CD14-positive monocyte (primary cell): ENCODE measurements around the gene CLECL1. TPM values are rescaled to one million over a fixed set of nuclear protein-coding genes. Genes with fewer than 3 reads are reported as not detected.

Source experiments
- DNase-seq, 3 donors: peaks; one replicate each; pipeline ENCODE4 v3.0.0-alpha.2; 2011 to 2022
- H2AFZ ChIP-seq: 2 replicates; pipeline ENCODE4 v1.6.0; 2012; ENCODE audit warnings: mild to moderate bottlenecking, low read depth, low read length, inconsistent platforms; ENCODE audit not compliant: insufficient read depth, poor library complexity, severe bottlenecking
- H3K27ac ChIP-seq, 2 donors: 1 replicate in 1 of 2; 2 replicates in 1 of 2; pipeline ENCODE4 v1.5.1; 2012 to 2013; ENCODE audit warnings: low read length in 2 of 2, control low read depth in 1 of 2, inconsistent platforms in 1 of 2, low read depth in 1 of 2, mild to moderate bottlenecking in 1 of 2
- H3K27me3 ChIP-seq, 2 donors: one replicate each; pipeline versions ENCODE4 v1.6.0 to v1.6.1; 2011 to 2013; ENCODE audit warnings: low read length in 2 of 2; ENCODE audit not compliant: control insufficient read depth in 2 of 2, insufficient read depth in 2 of 2
- H3K36me3 ChIP-seq, 2 donors: replicated peaks in 1 of 2; 1 replicate in 1 of 2; 2 replicates in 1 of 2; pipeline versions ENCODE4 v1.5.1 to v1.6.1; 2012 to 2013; ENCODE audit warnings: low read length in 2 of 2, control low read depth in 1 of 2, inconsistent platforms in 1 of 2, mild to moderate bottlenecking in 1 of 2; ENCODE audit not compliant: insufficient read depth in 2 of 2, control insufficient read depth in 1 of 2
- H3K4me1 ChIP-seq, 2 donors: 1 replicate in 1 of 2; 2 replicates in 1 of 2; pipeline versions ENCODE4 v1.5.1 to v1.6.1; 2012 to 2013; ENCODE audit warnings: low read length in 2 of 2, control low read depth in 1 of 2, inconsistent platforms in 1 of 2, mild to moderate bottlenecking in 1 of 2, moderate library complexity in 1 of 2; ENCODE audit not compliant: insufficient read depth in 2 of 2, control insufficient read depth in 1 of 2
- H3K4me2 ChIP-seq: replicated peaks from 2 replicates; pipeline ENCODE3; 2012; ENCODE audit warnings: low read length, moderate library complexity, mild to moderate bottlenecking; ENCODE audit not compliant: poor library complexity, severe bottlenecking; ENCODE audit errors: extremely low read depth
- H3K4me3 ChIP-seq, 3 experiments: fragments of 200-600 bp in 1 of 3; sonication (generic) in 1 of 3; replicated peaks in 1 of 3; 1 replicate in 2 of 3; 2 replicates in 1 of 3; pipeline ENCODE4 v1.5.1; 2011 to 2013; ENCODE audit warnings: low read length in 3 of 3, mild to moderate bottlenecking in 3 of 3, control low read depth in 2 of 3, low read depth in 2 of 3, inconsistent platforms in 1 of 3, moderate library complexity in 1 of 3
- H3K79me2 ChIP-seq: 2 replicates; pipeline ENCODE4 v1.6.0; 2012; ENCODE audit warnings: mild to moderate bottlenecking, control low read depth, inconsistent platforms, low read length, moderate library complexity; ENCODE audit not compliant: insufficient read depth
- H3K9ac ChIP-seq: 2 replicates; pipeline ENCODE4 v1.6.0; 2017; ENCODE audit warnings: low read length, mild to moderate bottlenecking; ENCODE audit not compliant: insufficient read depth, poor library complexity, severe bottlenecking
- H3K9me3 ChIP-seq, 2 donors: replicated peaks in 1 of 2; 1 replicate in 1 of 2; 2 replicates in 1 of 2; pipeline versions ENCODE4 v1.5.1 to v1.6.1; 2012 to 2013; ENCODE audit warnings: low read length in 2 of 2, control low read depth in 1 of 2; ENCODE audit not compliant: control insufficient read depth in 1 of 2, insufficient read depth in 1 of 2
- H4K20me1 ChIP-seq: 2 replicates; pipeline ENCODE4 v1.6.0; 2012; ENCODE audit warnings: mild to moderate bottlenecking, low read length, control low read depth, moderate library complexity; ENCODE audit not compliant: insufficient read depth
- H3K27ac Mint-ChIP-seq, 7 donors: one replicate each; pipeline ENCODE4 v1.8.0; 2020; ENCODE audit warnings: mild to moderate bottlenecking in 7 of 7, mixed read lengths in 7 of 7, moderate library complexity in 6 of 7, inconsistent platforms in 2 of 7
- H3K27me3 Mint-ChIP-seq, 3 donors: one replicate each; pipeline ENCODE4 v1.8.0; 2021 to 2022; ENCODE audit warnings: low read depth in 3 of 3, mild to moderate bottlenecking in 3 of 3, mixed read lengths in 3 of 3, moderate library complexity in 3 of 3, inconsistent platforms in 1 of 3
- H3K36me3 Mint-ChIP-seq, 2 donors: one replicate each; pipeline ENCODE4 v1.8.0; 2020; ENCODE audit warnings: mixed read lengths in 2 of 2, inconsistent platforms in 1 of 2, mild to moderate bottlenecking in 1 of 2
- H3K4me1 Mint-ChIP-seq: one replicate; pipeline ENCODE4 v1.8.0; 2020; ENCODE audit warnings: mild to moderate bottlenecking, mixed read lengths
- H3K4me3 Mint-ChIP-seq, 2 donors: one replicate each; pipeline ENCODE4 v1.8.0; 2020; ENCODE audit warnings: mild to moderate bottlenecking in 2 of 2, mixed read lengths in 2 of 2, moderate library complexity in 1 of 2
- H3K9me3 Mint-ChIP-seq, 7 donors: one replicate each; pipeline ENCODE4 v1.8.0; 2020 to 2022; ENCODE audit warnings: mixed read lengths in 7 of 7, mild to moderate bottlenecking in 6 of 7, moderate library complexity in 6 of 7, inconsistent platforms in 2 of 7
- CTCF ChIP-seq: fragments of 200-600 bp; IDR thresholded peaks from one replicate; pipeline ENCODE4 v1.8.0; 2022; ENCODE audit warnings: antibody characterized with exemption, mild to moderate bottlenecking
- WGBS: methylation state at CpG from one replicate; pipeline ENCODE4 v1.1.5; 2013; ENCODE audit warnings: missing lambda C conversion rate; ENCODE audit not compliant: insufficient coverage; 5-methylcytosine and 5-hydroxymethylcytosine counted together
- intact Hi-C, 2 donors: fragments of 100-400 bp; cut with micrococcal nuclease; formaldehyde crosslinking; loops; one replicate each; pipeline versions ENCODE4 v1.15.0 to v1.15.1; 2023
- polyA plus RNA-seq, 3 donors: library from polyadenylated mRNA; depleted of rRNA in 1 of 3; unstranded in 2 of 3; stranded (reverse) in 1 of 3; fragments of 300-500 nt in 2 of 3; fragments of >200 nt in 1 of 3; fragmentation: Illumina TruSeq in 2 of 3; gene quantifications; 1 replicate in 2 of 3; 2 replicates in 1 of 3; pipeline ENCODE4 v1.2.3, GENCODE V29; 2012 to 2021

Gene CLECL1
- polyA plus RNA-seq, 3 donors, result 7.6 to 20.6 (median 11.4) TPM

DNA sequence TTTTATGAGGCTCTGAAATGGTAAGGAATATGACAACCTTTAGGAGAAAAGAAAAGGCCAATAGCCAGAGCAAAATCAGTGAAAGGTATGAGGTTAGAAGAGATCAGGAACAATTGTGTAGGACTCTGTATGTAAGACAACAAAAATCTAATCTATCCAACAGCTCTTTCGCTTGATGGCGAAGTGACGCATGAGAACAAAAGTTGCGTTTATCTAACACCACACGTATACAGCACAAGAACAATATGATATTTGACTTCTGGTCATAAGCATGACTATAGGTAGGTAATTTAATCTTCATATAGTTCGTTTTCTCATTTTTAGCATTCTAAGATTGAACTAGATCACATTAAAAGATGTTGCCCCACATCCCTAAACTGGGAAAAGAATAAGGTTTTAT lies 1.5 kb downstream of the CLECL1 start:
- Histone ChIP-seq H3K4me3 (peak overlapping the region; percentile 22 to 83 (median 72)), H3K27ac (peak overlapping the region; percentile 61 to 80), H3K9me3 (no peaks in the 10 kb centered on the region), H3K4me2 (peak overlapping the region; percentile 68), H4K20me1 (no peaks in the 10 kb centered on the region), H3K36me3 (no peaks in the 10 kb centered on the region), H3K27me3 (no peaks in the 10 kb centered on the region), H3K9ac (peak overlapping the region; percentile 49), H2AFZ (peak overlapping the region; percentile 62), H3K4me1 (peaks cover 46 to 60% of the 10 kb centered on the region in 2 donors), H3K79me2 (peaks cover 50% of the 10 kb centered on the region)
- Mint-ChIP-seq H3K9me3 (no peaks in the 10 kb centered on the region), H3K4me3 (peak overlapping the region; percentile 63 to 88), H3K27me3 (no peaks in the 10 kb centered on the region), H3K36me3 (no peaks in the 10 kb centered on the region), H3K27ac (peak overlapping the region; percentile 84 to 94 (median 92)), H3K4me1 (peaks cover 44% of the 10 kb centered on the region)
- WGBS, result no CpG with 5 or more reads among the region's 6 CpGs
- no peak for TF ChIP-seq CTCF
- intact Hi-C loops, result no loop called here
- no peak for DNase-seq

DNA sequence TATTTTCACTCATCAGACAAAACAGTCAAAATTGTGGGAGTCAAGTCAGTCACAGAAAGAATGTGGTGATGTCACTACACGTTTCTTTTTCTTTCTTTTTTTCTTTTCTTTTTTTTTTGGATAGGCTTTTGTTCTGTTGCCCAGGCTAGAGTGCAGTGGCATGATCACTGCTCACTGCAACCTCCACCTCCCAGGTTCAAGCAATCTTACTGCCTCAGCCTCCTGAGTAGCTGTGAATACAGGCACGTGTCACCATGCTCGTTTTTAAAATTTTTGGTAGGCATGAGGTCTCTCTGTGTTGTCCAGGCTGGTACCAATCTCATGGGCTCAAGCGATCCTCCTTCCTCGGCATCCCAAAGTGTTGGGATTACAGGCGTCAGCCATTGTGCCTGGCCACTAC lies 2.3 kb downstream of the CLECL1 start:
- H3K4me3 ChIP-seq, result peak overlapping the region in 1 of 3 experiments; percentile 72
- WGBS, result 100% methylated on average over 5 of the region's 6 CpGs
- H3K9ac ChIP-seq, result no peak overlapping the region
- H3K27ac Mint-ChIP-seq, result peak overlapping the region; percentile 75 to 94 (median 92)
- H3K36me3 ChIP-seq, result no peaks in the 10 kb centered on the region
- no peak for TF ChIP-seq CTCF
- no peaks in the 10 kb centered on the region for H3K9me3 ChIP-seq
- H3K79me2 ChIP-seq, result peaks cover 56% of the 10 kb centered on the region
- peaks cover 40 to 55% of the 10 kb centered on the region in 2 donors for H3K4me1 ChIP-seq
- peak overlapping the region; percentile 62 for H2AFZ ChIP-seq
- DNase-seq, result no peak
- intact Hi-C loops, result no loop called here
- H3K4me2 ChIP-seq, result peak overlapping the region; percentile 68
- no peaks in the 10 kb centered on the region for H3K36me3 Mint-ChIP-seq
- peaks cover 38% of the 10 kb centered on the region for H3K4me1 Mint-ChIP-seq
- no peaks in the 10 kb centered on the region for H3K27me3 Mint-ChIP-seq
- no peaks in the 10 kb centered on the region for H3K27me3 ChIP-seq
- H3K27ac ChIP-seq, result peak overlapping the region; percentile 50 to 80
- no peaks in the 10 kb centered on the region for H4K20me1 ChIP-seq
- H3K4me3 Mint-ChIP-seq, result peak overlapping the region in 1 of 2 donors; percentile 56
- no peaks in the 10 kb centered on the region for H3K9me3 Mint-ChIP-seq
